HG02610 (cell line): ENCODE data around the gene ATG7.
A peak's percentile ranks its signal among the peaks of the same experiment; 100 is the strongest.
"Not testable (repeated sequence)": the region's sequence is repeated elsewhere in the genome, so short reads cannot be mapped to it uniquely, and the experiment has no call there.

Source experiments
- ATAC-seq: cut with Tn5 transposase; IDR thresholded peaks from one replicate; pipeline ENCODE4 v1.9.1; 2021; ENCODE audit warnings: mild to moderate bottlenecking, moderate library complexity; ENCODE audit not compliant: unreplicated experiment

The ATG7 gene

DNA sequence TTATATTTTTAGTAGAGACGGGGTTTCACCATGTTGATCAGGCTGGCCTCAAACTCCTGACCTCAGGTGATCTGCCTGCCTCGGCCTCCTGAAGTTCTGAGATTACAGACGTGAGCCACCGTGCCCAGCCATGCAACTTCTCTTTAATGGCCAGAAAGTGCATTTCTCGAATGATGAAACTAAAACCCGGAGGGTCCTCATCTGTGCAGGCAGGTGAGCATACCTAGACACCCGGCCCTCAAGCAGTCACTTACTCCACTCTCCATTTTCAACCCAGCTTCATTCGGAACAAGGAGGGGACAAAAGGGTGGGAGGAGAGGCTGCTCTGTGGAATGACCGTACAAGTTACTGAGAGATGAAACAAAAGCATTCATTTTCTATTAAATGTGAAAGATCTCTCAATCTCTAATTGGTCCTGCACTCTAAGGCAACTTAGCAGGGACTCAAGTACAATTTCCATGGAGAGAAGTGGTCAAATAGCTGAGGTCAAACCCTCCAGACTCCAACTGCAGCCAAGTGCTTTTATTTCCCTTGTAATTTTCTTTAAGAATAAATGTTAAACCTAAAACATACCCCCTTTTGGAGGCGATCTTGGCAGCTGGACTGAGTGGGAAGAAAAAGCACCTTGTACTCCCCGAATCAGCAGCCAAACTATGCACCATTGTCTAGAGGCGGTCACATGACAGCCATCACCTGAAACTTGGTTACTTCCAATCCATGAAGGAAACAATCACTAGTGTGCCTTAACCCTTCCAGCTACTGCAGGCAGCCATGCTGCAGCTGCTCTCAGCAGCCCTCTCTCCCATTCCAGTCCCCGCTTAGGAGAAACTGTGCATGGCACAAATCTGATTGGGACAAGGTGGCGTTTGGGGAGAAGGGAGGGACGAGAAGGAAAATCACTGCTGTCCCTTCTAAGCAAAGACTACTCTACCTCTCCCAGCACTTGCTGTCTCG is 309.3 kb downstream of the ATG7 start:
- no peak for ATAC-seq

DNA sequence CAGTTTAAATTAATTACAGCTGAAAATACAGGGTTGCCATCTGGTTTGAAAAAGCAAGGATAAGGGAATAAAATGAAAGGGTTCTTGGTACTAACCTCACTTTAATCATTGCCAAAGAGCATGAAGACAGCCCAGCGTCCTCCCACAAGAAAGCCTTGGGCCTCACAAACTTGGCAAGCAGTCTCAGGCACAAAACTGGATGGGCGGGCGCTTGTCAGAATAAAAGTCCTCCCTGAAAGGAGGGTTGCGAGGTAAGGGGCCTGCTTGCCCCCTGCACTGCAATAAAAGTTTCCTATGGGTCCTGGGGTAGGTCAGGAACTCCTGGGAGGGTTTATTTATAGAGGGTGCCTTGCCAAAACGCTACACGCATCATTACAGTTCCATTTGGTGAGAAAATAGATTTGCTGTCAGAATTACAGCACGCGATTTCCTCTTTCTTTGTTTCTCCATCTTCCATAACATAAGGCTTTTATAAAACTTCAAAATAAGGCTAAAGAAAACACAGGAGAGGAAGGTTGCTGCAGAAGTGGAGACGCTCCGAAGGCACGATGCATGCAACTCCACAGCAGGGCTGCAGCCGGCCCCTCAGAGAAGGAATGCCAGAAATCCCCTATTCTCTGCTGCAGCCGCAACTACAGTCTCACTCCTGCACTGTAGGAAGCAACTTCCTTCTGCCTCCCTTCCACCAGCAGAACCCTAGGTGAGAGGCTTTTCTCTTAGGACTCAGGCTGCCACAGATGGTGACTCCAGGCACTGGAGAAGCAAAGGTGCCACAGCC is 310.2 kb downstream of the ATG7 start:
- ATAC-seq: peak; percentile 70

GRCh38 chr3:11583235-11583634 is 311.0 kb downstream of the ATG7 start:
- no peak for ATAC-seq

GRCh38 chr3:11583638-11584046 is 311.4 kb downstream of the ATG7 start:
- no peak for ATAC-seq

GRCh38 chr3:11584570-11584969 is 312.4 kb downstream of the ATG7 start:
- no peak for ATAC-seq

DNA sequence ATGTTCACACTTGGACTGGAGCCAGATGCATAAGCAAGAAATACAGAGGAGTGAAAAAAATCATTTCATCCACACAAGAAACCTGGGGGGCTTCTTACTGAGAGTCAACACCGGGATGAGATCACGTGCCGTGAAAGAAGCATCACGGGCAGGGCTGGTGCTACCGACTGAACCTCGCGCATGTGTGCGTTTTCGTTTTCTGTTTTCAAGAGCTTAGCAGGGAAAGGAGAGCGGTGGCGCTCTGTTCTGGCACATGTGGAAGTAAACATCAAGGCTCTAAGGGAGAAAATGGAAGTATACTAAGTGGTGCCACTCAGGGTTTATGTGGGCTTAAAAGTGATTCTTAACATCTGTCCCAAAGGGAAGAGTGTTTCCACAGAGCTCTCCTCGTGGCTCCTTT is 315.6 kb downstream of the ATG7 start:
- no peak for ATAC-seq

- no peak for ATAC-seq
These were observed 316.1 kb downstream of the ATG7 start for GRCh38 chr3:11588338-11588737.

DNA sequence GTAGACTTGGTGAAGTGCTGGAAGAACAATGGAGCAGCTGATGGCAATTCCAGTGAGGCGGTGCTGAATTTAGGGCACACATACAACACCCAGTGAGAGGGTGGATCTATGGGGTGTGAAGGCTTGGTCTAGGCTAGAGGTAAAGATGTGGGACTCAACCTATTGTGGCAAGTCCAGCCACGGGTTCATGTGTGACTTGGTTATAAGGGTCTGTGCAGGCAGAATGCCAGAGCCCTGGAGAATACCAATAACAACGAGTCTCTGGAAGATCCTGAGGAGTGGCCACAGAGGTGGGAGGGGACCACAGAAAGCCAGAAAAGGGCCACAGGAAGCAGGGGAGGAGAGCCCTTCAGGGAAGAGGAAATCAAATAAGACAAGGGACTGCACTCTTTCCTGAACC is 316.6 kb downstream of the ATG7 start:
- no peak for ATAC-seq

DNA sequence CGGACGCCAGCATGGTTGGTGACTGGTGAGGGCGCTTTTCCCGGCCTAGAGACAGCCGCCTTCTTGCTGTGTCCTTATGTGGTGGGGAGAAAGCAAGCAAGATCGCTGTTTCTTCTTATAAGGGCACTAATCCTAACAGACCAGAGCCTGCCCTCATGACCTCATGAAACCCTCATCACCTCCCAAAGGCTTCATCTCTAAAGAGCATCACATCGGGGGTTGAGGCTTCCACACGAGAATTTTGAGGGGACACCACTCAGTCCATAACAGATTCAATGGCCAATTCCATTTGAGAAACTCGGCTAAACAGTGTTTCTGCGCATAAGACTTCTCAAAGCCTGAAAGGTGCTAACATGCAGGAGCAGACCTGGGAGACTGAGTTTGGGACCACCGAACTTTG is 317.5 kb downstream of the ATG7 start:
- ATAC-seq: no peak

GRCh38 chr3:11591002-11591355 is 318.8 kb downstream of the ATG7 start:
- no peak for ATAC-seq

- ATAC-seq: no peak
These were observed 319.4 kb downstream of the ATG7 start for GRCh38 chr3:11591391-11592282.

- ATAC-seq: no peak
These were observed 320.5 kb downstream of the ATG7 start for GRCh38 chr3:11592445-11593298.

GRCh38 chr3:11593318-11594034 is 321.3 kb downstream of the ATG7 start:
- ATAC-seq: no peak

DNA sequence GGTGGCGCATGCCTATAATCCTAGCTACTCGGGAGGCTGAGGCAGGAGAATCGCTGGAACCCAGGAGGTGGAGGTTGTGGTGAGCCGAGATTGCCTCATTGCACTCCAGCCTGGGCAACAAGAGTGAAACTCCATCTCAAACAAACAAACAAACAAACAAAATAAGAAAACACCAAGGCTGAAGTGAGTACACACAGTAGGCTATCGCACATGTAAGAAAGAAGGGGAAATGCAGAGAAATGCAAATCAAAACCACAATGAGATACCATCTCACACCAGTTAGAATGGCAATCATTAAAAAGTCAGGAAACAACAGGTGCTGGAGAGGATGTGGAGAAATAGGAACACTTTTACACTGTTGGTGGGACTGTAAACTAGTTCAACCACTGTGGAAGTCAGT is 322.8 kb downstream of the ATG7 start:
- not testable (repeated sequence) for ATAC-seq

DNA sequence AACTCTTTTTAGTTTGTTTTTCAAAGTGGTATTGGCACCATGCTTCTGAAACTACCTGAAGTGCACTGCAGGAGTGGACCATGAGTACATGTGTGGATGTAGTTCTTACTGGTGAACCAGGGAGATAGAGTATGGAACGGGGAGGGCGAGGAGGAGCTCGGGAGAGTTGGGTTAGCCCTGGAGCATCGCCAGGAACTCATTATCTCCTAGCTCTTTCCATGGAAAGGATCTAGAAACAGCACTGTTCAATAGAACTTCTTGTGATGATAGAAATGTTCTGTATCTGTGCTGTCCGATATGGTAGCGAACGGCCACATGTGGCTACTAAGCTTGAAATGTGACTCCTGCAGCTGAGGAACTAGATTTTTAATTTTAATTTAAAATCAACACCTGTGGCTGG is 324.2 kb downstream of the ATG7 start:
- ATAC-seq: no peak

DNA sequence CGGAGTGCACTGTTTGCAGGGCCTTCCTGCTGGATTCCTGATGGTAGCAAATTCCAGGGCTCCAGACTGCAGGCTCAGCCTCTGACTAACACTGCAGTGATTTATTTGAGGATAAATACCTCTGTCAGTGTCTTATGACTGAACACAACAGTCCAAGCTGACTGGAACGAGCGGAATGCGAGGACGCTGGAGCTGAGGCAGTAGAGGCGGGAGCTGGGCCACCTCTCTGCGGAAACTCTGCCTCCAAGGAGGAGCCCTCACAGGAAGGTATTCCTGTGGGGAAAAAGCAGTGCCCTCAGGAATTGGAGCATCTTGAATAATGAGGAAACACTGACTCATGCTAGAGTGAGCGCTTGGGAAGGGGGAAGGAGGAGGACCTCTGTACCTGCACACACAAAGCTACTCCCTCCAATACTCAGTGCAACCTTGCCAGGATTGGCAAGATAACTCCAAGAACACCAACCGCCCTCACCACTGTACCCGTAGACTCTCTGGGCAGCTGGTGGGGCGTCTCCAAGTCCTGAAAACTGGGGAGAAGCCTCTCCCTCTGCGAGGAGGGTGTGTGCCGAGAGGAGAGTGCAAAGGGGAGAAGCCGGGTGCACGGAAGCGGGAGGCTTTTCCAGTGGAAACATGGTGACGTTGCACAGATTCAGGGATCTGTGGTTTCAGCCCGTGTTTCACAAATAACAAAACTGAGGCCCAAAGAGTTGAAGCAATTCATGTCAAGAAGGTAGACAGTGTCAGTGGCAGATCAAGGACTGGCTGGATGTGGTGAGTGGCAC is 328.5 kb downstream of the ATG7 start:
- ATAC-seq: no peak

- peak; percentile 84 for ATAC-seq
These were observed 329.4 kb downstream of the ATG7 start for GRCh38 chr3:11601446-11602238.
